Stimulated activated memory B cell treated with anti-CD40 and anti-IgM and Interleukin-4, amounts not matched to agents 10 μg/mL and 1 μg/mL and 100 μg/mL, for 72 hours (primary cell): ENCODE data around the gene DHCR24.
"Not testable (repeated sequence)": the region's sequence is repeated elsewhere in the genome, so short reads cannot be mapped to it uniquely, and the experiment has no call there.

Source experiments
- ATAC-seq: fragments of 150-1000 bp; cut with Tn5 transposase; 2 replicates; pipeline ENCODE4 v1.10.0; 2021
- H3K27ac Mint-ChIP-seq: one replicate; pipeline ENCODE4 v1.8.0; 2022; ENCODE audit warnings: mild to moderate bottlenecking, mixed read lengths
- H3K27me3 Mint-ChIP-seq: one replicate; pipeline ENCODE4 v1.8.0; 2022; ENCODE audit warnings: mixed read lengths
- H3K36me3 Mint-ChIP-seq: one replicate; pipeline ENCODE4 v1.8.0; 2022; ENCODE audit warnings: mixed read lengths
- H3K4me1 Mint-ChIP-seq: one replicate; pipeline ENCODE4 v1.8.0; 2022; ENCODE audit warnings: mixed read lengths
- H3K4me3 Mint-ChIP-seq: one replicate; pipeline ENCODE4 v1.8.0; 2022; ENCODE audit warnings: mild to moderate bottlenecking, moderate library complexity, mixed read lengths
- H3K9me3 Mint-ChIP-seq: one replicate; pipeline ENCODE4 v1.8.0; 2022; ENCODE audit warnings: mixed read lengths

DHCR24 gene

GRCh38 chr1:54906586-54906985 is 19.6 kb upstream of the DHCR24 start:
- H3K4me3 Mint-ChIP-seq = no peak overlapping the region
- H3K36me3 Mint-ChIP-seq = no peaks in the 10 kb centered on the region
- H3K9me3 Mint-ChIP-seq = no peaks in the 10 kb centered on the region
- H3K27me3 Mint-ChIP-seq = peaks cover 17% of the 10 kb centered on the region
- H3K4me1 Mint-ChIP-seq = no peaks in the 10 kb centered on the region
- no peak for ATAC-seq
- no peak overlapping the region for H3K27ac Mint-ChIP-seq

- H3K27ac Mint-ChIP-seq = no peak overlapping the region
- H3K9me3 Mint-ChIP-seq = no peaks in the 10 kb centered on the region
- no peak for ATAC-seq
- no peaks in the 10 kb centered on the region for H3K4me1 Mint-ChIP-seq
- no peak overlapping the region for H3K4me3 Mint-ChIP-seq
- peaks cover 34% of the 10 kb centered on the region for H3K27me3 Mint-ChIP-seq
- no peaks in the 10 kb centered on the region for H3K36me3 Mint-ChIP-seq
Observed at GRCh38 chr1:54904476-54905048, 17.6 kb upstream of the DHCR24 start.

GRCh38 chr1:54894271-54894670 is 7.3 kb upstream of the DHCR24 start:
- no peak overlapping the region for H3K27ac Mint-ChIP-seq
- H3K4me1 Mint-ChIP-seq = no peaks in the 10 kb centered on the region
- H3K27me3 Mint-ChIP-seq = peaks cover 18% of the 10 kb centered on the region
- no peaks in the 10 kb centered on the region for H3K9me3 Mint-ChIP-seq
- ATAC-seq = no peak
- H3K4me3 Mint-ChIP-seq = no peak overlapping the region
- H3K36me3 Mint-ChIP-seq = no peaks in the 10 kb centered on the region

GRCh38 chr1:54892586-54892985 is 5.6 kb upstream of the DHCR24 start:
- Mint-ChIP-seq H3K27ac (no peak overlapping the region), H3K9me3 (no peaks in the 10 kb centered on the region), H3K4me3 (no peak overlapping the region), H3K27me3 (peaks cover 9% of the 10 kb centered on the region), H3K4me1 (peaks cover 9% of the 10 kb centered on the region), H3K36me3 (no peaks in the 10 kb centered on the region)
- ATAC-seq = no peak

GRCh38 chr1:54889132-54889725 is 2.2 kb upstream of the DHCR24 start:
- H3K4me3 Mint-ChIP-seq = no peak overlapping the region
- no peaks in the 10 kb centered on the region for H3K9me3 Mint-ChIP-seq
- H3K27ac Mint-ChIP-seq = no peak overlapping the region
- peaks cover 9% of the 10 kb centered on the region for H3K27me3 Mint-ChIP-seq
- ATAC-seq = no peak
- H3K4me1 Mint-ChIP-seq = peaks cover 37% of the 10 kb centered on the region
- no peaks in the 10 kb centered on the region for H3K36me3 Mint-ChIP-seq

GRCh38 chr1:54888080-54888733 is 1.2 kb upstream of the DHCR24 start:
- no peak for ATAC-seq
- Mint-ChIP-seq H3K9me3 (no peaks in the 10 kb centered on the region), H3K27ac (no peak overlapping the region), H3K4me1 (peaks cover 41% of the 10 kb centered on the region), H3K36me3 (peaks cover 9% of the 10 kb centered on the region), H3K4me3 (peak overlapping the region; percentile 91), H3K27me3 (peaks cover 9% of the 10 kb centered on the region)

- peaks cover 14% of the 10 kb centered on the region for H3K36me3 Mint-ChIP-seq
- H3K27me3 Mint-ChIP-seq = peaks cover 9% of the 10 kb centered on the region
- H3K27ac Mint-ChIP-seq = peak overlapping the region; percentile 82
- peak overlapping the region; percentile 91 for H3K4me3 Mint-ChIP-seq
- ATAC-seq = no peak
- no peaks in the 10 kb centered on the region for H3K9me3 Mint-ChIP-seq
- peaks cover 41% of the 10 kb centered on the region for H3K4me1 Mint-ChIP-seq
Observed at GRCh38 chr1:54887665-54888071, 673 bp upstream of the DHCR24 start.

GRCh38 chr1:54885807-54886723 is 930 bp downstream of the DHCR24 start:
- Mint-ChIP-seq H3K27me3 (no peaks in the 10 kb centered on the region), H3K9me3 (no peaks in the 10 kb centered on the region), H3K4me3 (peak overlapping the region; percentile 91), H3K27ac (peak overlapping the region; percentile 82), H3K4me1 (peaks cover 41% of the 10 kb centered on the region), H3K36me3 (peaks cover 31% of the 10 kb centered on the region)
- no peak for ATAC-seq

GRCh38 chr1:54885237-54885679 is 1.7 kb downstream of the DHCR24 start:
- Mint-ChIP-seq H3K4me1 (peaks cover 41% of the 10 kb centered on the region), H3K27ac (peak overlapping the region; percentile 82), H3K36me3 (peaks cover 37% of the 10 kb centered on the region)

GRCh38 chr1:54884768-54885167 is 2.2 kb downstream of the DHCR24 start:
- H3K9me3 Mint-ChIP-seq = no peaks in the 10 kb centered on the region
- H3K27ac Mint-ChIP-seq = no peak overlapping the region
- peak overlapping the region; percentile 30 for H3K4me3 Mint-ChIP-seq
- H3K27me3 Mint-ChIP-seq = no peaks in the 10 kb centered on the region
- ATAC-seq = no peak
- peaks cover 42% of the 10 kb centered on the region for H3K36me3 Mint-ChIP-seq
- peaks cover 41% of the 10 kb centered on the region for H3K4me1 Mint-ChIP-seq

More at GRCh38 chr1:54885237-54885679, 1.7 kb downstream of the DHCR24 start:
- H3K4me3 Mint-ChIP-seq = peak overlapping the region; percentile 91
- H3K9me3 Mint-ChIP-seq = no peaks in the 10 kb centered on the region
- no peak for ATAC-seq
- no peaks in the 10 kb centered on the region for H3K27me3 Mint-ChIP-seq

GRCh38 chr1:54884135-54884586 is 2.8 kb downstream of the DHCR24 start:
- no peak overlapping the region for H3K4me3 Mint-ChIP-seq
- H3K9me3 Mint-ChIP-seq = no peaks in the 10 kb centered on the region
- H3K36me3 Mint-ChIP-seq = peaks cover 48% of the 10 kb centered on the region
- no peak for ATAC-seq
- H3K27me3 Mint-ChIP-seq = no peaks in the 10 kb centered on the region
- H3K27ac Mint-ChIP-seq = no peak overlapping the region
- H3K4me1 Mint-ChIP-seq = peaks cover 41% of the 10 kb centered on the region

- H3K27me3 Mint-ChIP-seq = no peaks in the 10 kb centered on the region
- H3K4me1 Mint-ChIP-seq = peaks cover 41% of the 10 kb centered on the region
- H3K9me3 Mint-ChIP-seq = no peaks in the 10 kb centered on the region
- no peak overlapping the region for H3K4me3 Mint-ChIP-seq
- peaks cover 54% of the 10 kb centered on the region for H3K36me3 Mint-ChIP-seq
- H3K27ac Mint-ChIP-seq = no peak overlapping the region
- ATAC-seq = no peak
Observed at GRCh38 chr1:54883349-54884102, 3.5 kb downstream of the DHCR24 start.

GRCh38 chr1:54882519-54882918 is 4.5 kb downstream of the DHCR24 start:
- Mint-ChIP-seq H3K27ac (no peak overlapping the region), H3K36me3 (peaks cover 62% of the 10 kb centered on the region), H3K27me3 (no peaks in the 10 kb centered on the region), H3K4me3 (no peak overlapping the region), H3K9me3 (no peaks in the 10 kb centered on the region), H3K4me1 (peaks cover 31% of the 10 kb centered on the region)
- ATAC-seq = no peak

- peaks cover 71% of the 10 kb centered on the region for H3K36me3 Mint-ChIP-seq
- ATAC-seq, H3K27ac Mint-ChIP-seq, H3K9me3 Mint-ChIP-seq, H3K27me3 Mint-ChIP-seq, H3K4me3 Mint-ChIP-seq: not testable (repeated sequence)
- H3K4me1 Mint-ChIP-seq = peaks cover 28% of the 10 kb centered on the region
Observed at GRCh38 chr1:54881604-54882003, 5.4 kb downstream of the DHCR24 start.
